ENCODE data around the gene ANKMY1.
A peak's percentile ranks its signal among the peaks of the same experiment; 100 is the strongest.

The ANKMY1 gene

GRCh38 chr2:240561325-240561971, 3.7 kb upstream of the ANKMY1 start:
- Histone ChIP-seq H3K9me2 (replicated peaks; ENCODE audit: low read depth, low read length) (no peaks in the 10 kb centered on the region), H3K4me2 (ENCODE audit: low read depth, low read length, poor library complexity, severe bottlenecking) (peak overlapping the region; percentile 85), H3K9me3 (ENCODE audit: insufficient read depth, low read depth, low read length) (no peaks in the 10 kb centered on the region), H3K79me2 (ENCODE audit: insufficient read depth, low read length) (peaks cover 68% of the 10 kb centered on the region), H3F3A (ENCODE audit: low read depth) (no peaks in the 10 kb centered on the region), H2AFZ (ENCODE audit: low read length) (no peak overlapping the region), H3K9ac (ENCODE audit: low read depth, low read length, poor library complexity, severe bottlenecking) (peak overlapping the region; percentile 98), H3K36me3 (ENCODE audit: insufficient read depth, low read length) (peaks cover 4% of the 10 kb centered on the region; the same call in 1 of the 2 replicates), H4K20me1 (ENCODE audit: insufficient read depth, low read length, poor library complexity, severe bottlenecking) (peaks cover 25% of the 10 kb centered on the region), H3K4me3 (ENCODE audit: low read length, poor library complexity, severe bottlenecking) (peak overlapping the region; percentile 87), H3K4me1 (ENCODE audit: insufficient read depth, low read length, poor library complexity, severe bottlenecking) (peaks cover 47% of the 10 kb centered on the region), H3K27me3 (ENCODE audit: insufficient read depth, low read length, poor library complexity, severe bottlenecking) (no peaks in the 10 kb centered on the region)
- TF ChIP-seq CTCF (conservative IDR thresholded peaks at IDR 0.05; ENCODE audit: low read length) (no peak), EZH2phosphoT487 (IDR thresholded peaks at IDR 0.05; ENCODE audit: borderline replicate concordance) (no peak)

GRCh38 chr2:240560480-240561324, 2.9 kb upstream of the ANKMY1 start:
- H3F3A ChIP-seq (ENCODE audit: low read depth) = no peaks in the 10 kb centered on the region
- peaks cover 4% of the 10 kb centered on the region; the same call in 1 of the 2 replicates for H3K36me3 ChIP-seq (ENCODE audit: insufficient read depth, low read length)
- H3K9me3 ChIP-seq (ENCODE audit: insufficient read depth, low read depth, low read length) = no peaks in the 10 kb centered on the region
- H3K9me2 ChIP-seq (replicated peaks; ENCODE audit: low read depth, low read length) = no peaks in the 10 kb centered on the region
- H2AFZ ChIP-seq (ENCODE audit: low read length) = peak overlapping the region; percentile 63
- peaks cover 76% of the 10 kb centered on the region for H3K79me2 ChIP-seq (ENCODE audit: insufficient read depth, low read length)
- no peaks in the 10 kb centered on the region for H3K27me3 ChIP-seq (ENCODE audit: insufficient read depth, low read length, poor library complexity, severe bottlenecking)
- H3K4me1 ChIP-seq (ENCODE audit: insufficient read depth, low read length, poor library complexity, severe bottlenecking) = peaks cover 47% of the 10 kb centered on the region
- TF ChIP-seq CTCF (conservative IDR thresholded peaks at IDR 0.05; ENCODE audit: low read length) = 0 out of 2 replicates have a peak, but pooled peaks have one; percentile 18
- TF ChIP-seq EZH2phosphoT487 (IDR thresholded peaks at IDR 0.05; ENCODE audit: borderline replicate concordance) = no peak
- H3K4me2 ChIP-seq (ENCODE audit: low read depth, low read length, poor library complexity, severe bottlenecking) = peak overlapping the region; percentile 89
- peaks cover 25% of the 10 kb centered on the region for H4K20me1 ChIP-seq (ENCODE audit: insufficient read depth, low read length, poor library complexity, severe bottlenecking)
- H3K9ac ChIP-seq (ENCODE audit: low read depth, low read length, poor library complexity, severe bottlenecking) = peak overlapping the region; percentile 98
- peak overlapping the region; percentile 87 for H3K4me3 ChIP-seq (ENCODE audit: low read length, poor library complexity, severe bottlenecking)

- Histone ChIP-seq H4K20me1 (ENCODE audit: insufficient read depth, low read length, poor library complexity, severe bottlenecking) (peaks cover 25% of the 10 kb centered on the region), H3K9me3 (ENCODE audit: insufficient read depth, low read depth, low read length) (no peaks in the 10 kb centered on the region), H3F3A (ENCODE audit: low read depth) (no peaks in the 10 kb centered on the region), H3K4me2 (ENCODE audit: low read depth, low read length, poor library complexity, severe bottlenecking) (peak within 1 kb of the TSS; percentile 89), H3K4me1 (ENCODE audit: insufficient read depth, low read length, poor library complexity, severe bottlenecking) (peaks cover 42% of the 10 kb centered on the region), H3K4me3 (ENCODE audit: low read length, poor library complexity, severe bottlenecking) (peak within 1 kb of the TSS; percentile 87), H2AFZ (ENCODE audit: low read length) (peak within 1 kb of the TSS; percentile 63), H3K9ac (ENCODE audit: low read depth, low read length, poor library complexity, severe bottlenecking) (peak within 1 kb of the TSS; percentile 98), H3K27me3 (ENCODE audit: insufficient read depth, low read length, poor library complexity, severe bottlenecking) (no peaks in the 10 kb centered on the region), H3K79me2 (ENCODE audit: insufficient read depth, low read length) (peaks cover 82% of the 10 kb centered on the region), H3K9me2 (replicated peaks; ENCODE audit: low read depth, low read length) (no peaks in the 10 kb centered on the region), H3K36me3 (ENCODE audit: insufficient read depth, low read length) (peaks cover 4% of the 10 kb centered on the region; the same call in 1 of the 2 replicates)
- no peak for TF ChIP-seq CTCF (conservative IDR thresholded peaks at IDR 0.05; ENCODE audit: low read length)
Measured at GRCh38 chr2:240560084-240560479, 2.3 kb upstream of the ANKMY1 start, which contains the start of gene DUSP28. Gene DUSP28 (plus strand): TSS chr2:240560357. CDS start chr2:240560685, 328 bp downstream.
